Neural cell (in vitro differentiated cells): ENCODE measurements around the gene OAT. TPM values are rescaled to one million over a fixed set of nuclear protein-coding genes. Genes with fewer than 3 reads are reported as not detected.

ENCODE experiments used
- H2AFZ ChIP-seq: fragments of 200-600, 300-800 bp; sonication (generic), shearing (Covaris generic); 2 replicates; pipeline ENCODE4 v1.6.0; 2014; ENCODE audit warnings: low read depth, mild to moderate bottlenecking, antibody characterized with exemption, low read length, moderate library complexity
- H3F3A ChIP-seq: fragments of 200-600 bp; shearing (Covaris generic); 2 replicates; pipeline ENCODE4 v1.6.1; 2016; ENCODE audit warnings: mild to moderate bottlenecking, moderate library complexity, mixed read lengths, antibody characterized with exemption, low read length; ENCODE audit not compliant: insufficient read depth, poor library complexity, severe bottlenecking
- H3K27ac ChIP-seq: fragments of 200-600, 300-800 bp; sonication (generic), shearing (Covaris generic); 2 replicates; pipeline ENCODE4 v1.5.1; 2014; ENCODE audit warnings: mild to moderate bottlenecking, low read length, moderate library complexity
- H3K27me3 ChIP-seq: fragments of 300-800, 200-600 bp; sonication (generic), shearing (Covaris generic); 2 replicates; pipeline ENCODE4 v1.6.0; 2014; ENCODE audit warnings: mild to moderate bottlenecking, low read depth, low read length, moderate library complexity; ENCODE audit not compliant: insufficient read depth
- H3K36me3 ChIP-seq: fragments of 300-800, 200-600 bp; sonication (generic), shearing (Covaris generic); 2 replicates; pipeline ENCODE4 v1.5.1; 2014; ENCODE audit warnings: mild to moderate bottlenecking, antibody characterized with exemption, low read length, moderate library complexity; ENCODE audit not compliant: insufficient read depth
- H3K4me2 ChIP-seq: fragments of 300-800, 200-600 bp; sonication (generic), shearing (Covaris generic); 2 replicates; pipeline ENCODE4 v1.6.0; 2014; ENCODE audit warnings: mild to moderate bottlenecking, low read length
- H3K4me3 ChIP-seq: fragments of 300-800, 200-600 bp; sonication (generic), shearing (Covaris generic); 2 replicates; pipeline ENCODE4 v1.5.1; 2014; ENCODE audit warnings: mild to moderate bottlenecking, low read length, moderate library complexity
- H3K79me2 ChIP-seq: fragments of 200-600 bp; shearing (Covaris generic); replicated peaks from 2 replicates; pipeline ENCODE4 v1.6.0; 2014; ENCODE audit warnings: mild to moderate bottlenecking, low read length, moderate library complexity; ENCODE audit not compliant: insufficient read depth
- H3K9ac ChIP-seq: fragments of 300-800, 200-600 bp; sonication (generic), shearing (Covaris generic); 2 replicates; pipeline ENCODE4 v1.6.1; 2016; ENCODE audit warnings: mild to moderate bottlenecking, low read length, mixed read lengths
- H3K9me2 ChIP-seq: fragments of 200-600 bp; shearing (Covaris generic); 2 replicates; pipeline ENCODE4 v1.6.1; 2016; ENCODE audit warnings: mild to moderate bottlenecking, low read length, mixed read lengths; ENCODE audit not compliant: insufficient read depth
- H3K9me3 ChIP-seq: fragments of 200-600, 300-800 bp; sonication (generic), shearing (Covaris generic); 2 replicates; pipeline ENCODE4 v1.6.1; 2016; ENCODE audit warnings: mild to moderate bottlenecking, mixed run types, low read length, moderate library complexity, mixed read lengths
- H4K20me1 ChIP-seq: fragments of 200-600 bp; shearing (Covaris generic); 2 replicates; pipeline ENCODE4 v1.6.1; 2016; ENCODE audit warnings: mild to moderate bottlenecking, mixed run types; ENCODE audit not compliant: insufficient read depth
- CTCF ChIP-seq: fragments of 450-650 bp; IDR thresholded peaks from 2 replicates; pipeline ENCODE4 v1.5.1; 2014; ENCODE audit warnings: antibody characterized with exemption, mild to moderate bottlenecking, moderate library complexity; ENCODE audit not compliant: poor library complexity, severe bottlenecking
- EP300 ChIP-seq: fragments of 450-650 bp; conservative IDR thresholded peaks from 2 replicates; pipeline ENCODE4 v1.6.1; 2014; ENCODE audit warnings: antibody characterized with exemption, mild to moderate bottlenecking, moderate library complexity; ENCODE audit not compliant: poor library complexity, severe bottlenecking
- EZH2 ChIP-seq: fragments of 200-600, 300-800 bp; shearing (Covaris generic), sonication (generic); IDR thresholded peaks from 2 replicates; pipeline ENCODE4 v1.6.1; 2014; ENCODE audit warnings: antibody characterized with exemption, low read length, borderline replicate concordance, mild to moderate bottlenecking; ENCODE audit not compliant: insufficient read depth, poor library complexity, severe bottlenecking
- MXI1 ChIP-seq: fragments of 450-650 bp; conservative IDR thresholded peaks from 2 replicates; pipeline ENCODE4 v1.6.1; 2014; ENCODE audit warnings: antibody characterized with exemption, mild to moderate bottlenecking; ENCODE audit not compliant: poor library complexity, severe bottlenecking
- POLR2AphosphoS5 ChIP-seq: IDR thresholded peaks from 2 replicates; pipeline ENCODE4 v1.6.1; 2012
- RAD21 ChIP-seq: fragments of 450-650 bp; conservative IDR thresholded peaks from 2 replicates; pipeline ENCODE4 v1.6.1; 2014; ENCODE audit warnings: antibody characterized with exemption, mild to moderate bottlenecking, moderate library complexity
- SMC3 ChIP-seq: fragments of 450-650 bp; conservative IDR thresholded peaks from 2 replicates; pipeline ENCODE4 v1.6.1; 2014; ENCODE audit warnings: antibody characterized with exemption, mild to moderate bottlenecking, moderate library complexity; ENCODE audit not compliant: poor library complexity
- TAF1 ChIP-seq: IDR thresholded peaks from 2 replicates; pipeline ENCODE4 v1.6.1; 2012; ENCODE audit warnings: low read depth
- polyA plus RNA-seq: library from polyadenylated mRNA; depleted of rRNA; stranded (reverse); fragments of >200 nt; gene quantifications from 2 replicates; pipeline ENCODE4 v1.2.3, GENCODE V29; 2014
- TF ChIP-seq, protein P1 (sequence below): IDR thresholded peaks from 2 replicates; pipeline ENCODE4 v1.6.1; 2012; ENCODE audit warnings: borderline replicate concordance

OAT gene
- polyA plus RNA-seq, 1 donor from 2014 or later = 132 TPM

DNA sequence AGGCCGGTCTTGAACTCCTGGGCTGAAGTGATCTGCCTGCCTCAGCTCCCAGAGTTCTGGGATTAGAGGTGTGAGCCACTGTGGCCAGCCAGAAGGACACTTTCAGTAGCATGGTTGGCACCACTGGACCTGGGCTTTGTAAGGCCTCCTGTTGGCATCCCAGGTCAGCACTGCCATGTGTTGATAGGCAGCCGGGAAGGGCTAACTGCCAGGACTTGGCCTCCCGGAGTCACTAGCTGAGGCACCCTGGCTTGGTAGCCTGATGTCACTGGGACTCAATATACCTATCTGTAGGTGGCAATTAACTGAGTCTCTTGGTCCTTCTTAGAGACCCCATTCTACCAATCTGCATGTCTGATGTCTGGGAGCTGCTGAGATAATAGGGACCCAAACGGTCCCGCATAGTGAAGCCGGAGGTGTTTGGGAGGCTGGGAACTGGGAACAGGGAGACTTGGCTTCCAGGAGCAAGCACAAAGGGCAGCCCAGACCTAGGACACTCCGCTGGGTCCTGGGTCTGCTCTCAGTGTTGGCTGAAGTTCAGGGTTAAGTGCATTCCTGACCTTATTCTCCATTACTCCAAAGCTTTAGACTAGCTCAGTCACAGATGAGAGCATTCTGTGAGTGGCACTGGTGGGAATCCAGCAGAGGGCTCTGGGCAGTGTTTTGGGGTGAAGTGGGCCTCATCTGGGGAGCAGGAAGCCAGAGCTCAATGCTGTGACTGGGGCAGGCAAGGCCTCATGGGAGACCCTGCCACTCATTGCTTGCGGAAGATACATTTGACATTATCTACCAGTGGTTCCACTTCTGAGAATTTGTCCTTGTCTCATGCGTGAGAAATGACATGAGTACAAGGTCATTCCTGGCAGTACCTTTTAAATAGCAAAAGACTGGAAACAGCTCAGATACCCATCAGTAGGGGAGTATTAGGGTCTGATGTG is 45.6 kb upstream of the OAT start:
- H3F3A ChIP-seq = no peaks in the 10 kb centered on the region
- no peaks in the 10 kb centered on the region for H3K79me2 ChIP-seq
- H3K4me3 ChIP-seq = no peak overlapping the region
- H3K27me3 ChIP-seq = no peaks in the 10 kb centered on the region
- H3K9ac ChIP-seq = no peak overlapping the region
- H4K20me1 ChIP-seq = no peaks in the 10 kb centered on the region
- H3K9me2 ChIP-seq = no peaks in the 10 kb centered on the region
- no peaks in the 10 kb centered on the region for H3K9me3 ChIP-seq
- no peaks in the 10 kb centered on the region for H3K36me3 ChIP-seq
- no peak overlapping the region for H2AFZ ChIP-seq
- TF ChIP-seq POLR2AphosphoS5 (no peak), RAD21 (no peak), MXI1 (no peak), CTCF (no peak), SMC3 (no peak), EZH2 (no peak), TAF1 (no peak), EP300 (no peak)
- TF ChIP-seq, protein P1, sequence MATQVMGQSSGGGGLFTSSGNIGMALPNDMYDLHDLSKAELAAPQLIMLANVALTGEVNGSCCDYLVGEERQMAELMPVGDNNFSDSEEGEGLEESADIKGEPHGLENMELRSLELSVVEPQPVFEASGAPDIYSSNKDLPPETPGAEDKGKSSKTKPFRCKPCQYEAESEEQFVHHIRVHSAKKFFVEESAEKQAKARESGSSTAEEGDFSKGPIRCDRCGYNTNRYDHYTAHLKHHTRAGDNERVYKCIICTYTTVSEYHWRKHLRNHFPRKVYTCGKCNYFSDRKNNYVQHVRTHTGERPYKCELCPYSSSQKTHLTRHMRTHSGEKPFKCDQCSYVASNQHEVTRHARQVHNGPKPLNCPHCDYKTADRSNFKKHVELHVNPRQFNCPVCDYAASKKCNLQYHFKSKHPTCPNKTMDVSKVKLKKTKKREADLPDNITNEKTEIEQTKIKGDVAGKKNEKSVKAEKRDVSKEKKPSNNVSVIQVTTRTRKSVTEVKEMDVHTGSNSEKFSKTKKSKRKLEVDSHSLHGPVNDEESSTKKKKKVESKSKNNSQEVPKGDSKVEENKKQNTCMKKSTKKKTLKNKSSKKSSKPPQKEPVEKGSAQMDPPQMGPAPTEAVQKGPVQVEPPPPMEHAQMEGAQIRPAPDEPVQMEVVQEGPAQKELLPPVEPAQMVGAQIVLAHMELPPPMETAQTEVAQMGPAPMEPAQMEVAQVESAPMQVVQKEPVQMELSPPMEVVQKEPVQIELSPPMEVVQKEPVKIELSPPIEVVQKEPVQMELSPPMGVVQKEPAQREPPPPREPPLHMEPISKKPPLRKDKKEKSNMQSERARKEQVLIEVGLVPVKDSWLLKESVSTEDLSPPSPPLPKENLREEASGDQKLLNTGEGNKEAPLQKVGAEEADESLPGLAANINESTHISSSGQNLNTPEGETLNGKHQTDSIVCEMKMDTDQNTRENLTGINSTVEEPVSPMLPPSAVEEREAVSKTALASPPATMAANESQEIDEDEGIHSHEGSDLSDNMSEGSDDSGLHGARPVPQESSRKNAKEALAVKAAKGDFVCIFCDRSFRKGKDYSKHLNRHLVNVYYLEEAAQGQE = no peak
- no peak overlapping the region for H3K4me2 ChIP-seq
- no peak overlapping the region for H3K27ac ChIP-seq

GRCh38 chr10:124462348-124462695 is 43.6 kb upstream of the OAT start:
- H3K9ac ChIP-seq = peak overlapping the region; percentile 64

More at GRCh38 chr10:124462348-124462695, 43.6 kb upstream of the OAT start:
- Histone ChIP-seq H2AFZ (peak overlapping the region; percentile 43), H3K27ac (no peak overlapping the region), H3F3A (no peaks in the 10 kb centered on the region), H3K4me3 (peak overlapping the region; percentile 70), H3K4me2 (no peak overlapping the region), H3K36me3 (no peaks in the 10 kb centered on the region), H3K27me3 (no peaks in the 10 kb centered on the region), H3K9me2 (no peaks in the 10 kb centered on the region), H4K20me1 (no peaks in the 10 kb centered on the region), H3K79me2 (no peaks in the 10 kb centered on the region), H3K9me3 (no peaks in the 10 kb centered on the region)
- TF ChIP-seq MXI1 = no peak
- no peak for TF ChIP-seq CTCF
- TF ChIP-seq POLR2AphosphoS5 = no peak
